ENCODE measurements around the gene FAM168A. TPM values are rescaled to one million over a fixed set of nuclear protein-coding genes. Genes with fewer than 3 reads are reported as not detected.
A peak's percentile ranks its signal among the peaks of the same experiment; 100 is the strongest.

The FAM168A gene
- total RNA-seq, 1 experiment from 2014 or later: 5.0 TPM

DNA sequence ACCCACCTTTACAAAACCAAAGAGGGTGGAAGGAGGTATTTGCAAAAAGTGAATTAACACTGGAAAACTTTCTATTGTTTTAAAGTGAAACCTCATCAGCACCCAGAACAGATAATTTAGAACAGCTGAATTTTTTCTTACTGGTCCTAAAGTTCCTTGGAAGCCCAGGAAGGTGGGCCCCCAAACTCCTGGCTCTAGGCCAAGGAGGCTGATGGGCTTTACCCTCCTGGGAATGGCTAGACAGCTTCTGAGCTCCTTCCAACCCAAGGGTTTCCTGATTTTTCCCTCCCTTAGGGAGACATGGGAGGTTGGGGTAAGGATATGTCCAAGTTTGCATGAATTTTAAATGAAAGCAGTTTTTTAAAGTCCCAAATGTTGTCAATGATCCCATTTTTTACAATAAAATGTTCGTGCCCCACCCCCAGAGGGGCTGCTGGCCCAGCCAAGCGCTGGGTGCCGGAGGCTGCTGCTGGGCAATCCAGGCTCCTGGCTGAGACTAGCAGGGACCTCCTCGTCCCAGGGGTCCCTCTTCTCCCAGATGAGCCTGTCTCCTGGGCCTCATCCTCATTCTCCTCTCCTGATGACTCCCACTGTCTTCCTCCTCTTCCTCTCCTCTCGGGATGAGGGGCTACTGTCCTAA is 193.3 kb downstream of the FAM168A start:
- DNase-seq (ENCODE audit: extremely low read depth, low read depth): no peak

DNA sequence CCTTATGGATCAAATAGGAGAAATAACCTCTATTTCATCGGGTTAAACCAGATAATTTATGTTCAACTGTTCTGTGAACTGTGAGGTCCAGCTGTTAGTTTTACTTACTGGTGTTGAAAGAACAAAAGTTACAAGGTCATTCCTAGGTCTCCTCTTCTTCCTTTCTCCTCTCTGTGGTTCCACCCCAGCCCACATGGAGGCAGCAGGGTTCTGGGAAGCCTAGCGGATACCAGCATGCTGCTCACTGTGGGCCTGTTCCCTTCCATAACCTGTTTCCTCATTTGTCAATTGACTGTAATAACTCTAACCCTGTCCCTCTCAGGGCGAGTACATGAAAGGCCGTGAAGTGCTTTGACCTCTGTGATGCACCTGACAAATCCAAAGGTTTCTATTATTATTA is 193.9 kb downstream of the FAM168A start:
- DNase-seq (ENCODE audit: extremely low read depth, low read depth): peak; percentile 30

DNA sequence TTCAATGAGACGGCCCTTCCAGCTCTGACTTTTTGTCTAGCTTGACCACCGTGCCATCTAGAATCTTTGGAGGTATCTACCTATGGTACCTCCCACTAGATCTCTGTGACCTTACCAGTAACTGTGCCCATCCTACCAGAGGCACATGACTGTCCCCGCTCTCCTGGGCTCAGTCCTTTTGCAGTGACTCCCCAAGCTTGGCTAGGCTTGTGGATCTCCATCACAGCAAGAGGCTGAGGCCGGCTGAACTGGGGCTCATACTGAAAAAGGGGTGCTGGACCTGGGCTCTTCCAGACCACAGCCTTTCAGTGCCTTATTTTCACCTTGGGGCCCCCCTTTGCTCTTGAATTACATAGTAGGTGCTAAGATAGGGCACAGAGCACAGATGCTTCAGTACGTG is 194.4 kb downstream of the FAM168A start:
- DNase-seq (ENCODE audit: extremely low read depth, low read depth): no peak

DNA sequence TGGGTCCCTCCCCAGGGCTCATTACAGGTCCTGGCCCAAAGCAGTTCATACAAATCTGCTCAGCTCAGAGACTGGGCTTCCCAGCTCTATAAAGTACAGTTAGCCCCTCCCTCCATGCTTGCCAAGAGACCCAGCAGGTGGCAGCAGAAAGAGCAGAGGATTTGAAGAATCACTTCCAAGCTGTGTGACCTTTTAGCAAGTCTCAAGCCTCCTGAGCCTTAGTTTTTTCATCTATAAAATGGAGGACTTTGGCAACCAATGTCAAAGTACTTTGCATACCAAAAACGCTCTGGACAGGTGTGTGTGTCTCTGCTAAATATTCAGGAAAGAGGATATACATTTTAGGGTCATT is 195.1 kb downstream of the FAM168A start:
- peak; percentile 8 for DNase-seq (ENCODE audit: extremely low read depth, low read depth)

- no peak for DNase-seq (ENCODE audit: extremely low read depth, low read depth)
Measured at GRCh38 chr11:73401924-73402833, 195.7 kb downstream of the FAM168A start.

- no peak for DNase-seq (ENCODE audit: extremely low read depth, low read depth)
Measured at GRCh38 chr11:73401217-73401923, 196.5 kb downstream of the FAM168A start.

GRCh38 chr11:73400293-73400692 is 197.6 kb downstream of the FAM168A start:
- DNase-seq (ENCODE audit: extremely low read depth, low read depth): no peak

DNA sequence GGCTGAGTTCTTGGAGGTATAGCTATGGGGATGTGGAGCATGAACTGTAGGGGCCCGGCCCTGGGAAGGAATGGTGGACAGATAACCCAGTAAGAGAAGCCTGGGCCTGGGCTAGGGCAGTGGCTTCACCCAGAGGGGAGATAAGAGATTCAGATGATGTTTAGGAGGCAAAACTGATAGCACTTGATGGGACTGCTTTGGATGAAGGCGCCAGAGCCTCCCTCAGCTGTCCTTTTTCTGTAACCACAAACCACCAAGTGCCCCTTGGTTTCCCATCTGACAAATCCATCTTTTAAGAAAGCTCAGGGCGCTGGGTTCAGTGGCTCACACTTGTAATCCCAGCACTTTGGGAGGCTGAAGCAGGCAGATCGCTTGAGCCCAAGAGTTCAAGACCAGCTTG is 198.3 kb downstream of the FAM168A start:
- no peak for DNase-seq (ENCODE audit: extremely low read depth, low read depth)

DNA sequence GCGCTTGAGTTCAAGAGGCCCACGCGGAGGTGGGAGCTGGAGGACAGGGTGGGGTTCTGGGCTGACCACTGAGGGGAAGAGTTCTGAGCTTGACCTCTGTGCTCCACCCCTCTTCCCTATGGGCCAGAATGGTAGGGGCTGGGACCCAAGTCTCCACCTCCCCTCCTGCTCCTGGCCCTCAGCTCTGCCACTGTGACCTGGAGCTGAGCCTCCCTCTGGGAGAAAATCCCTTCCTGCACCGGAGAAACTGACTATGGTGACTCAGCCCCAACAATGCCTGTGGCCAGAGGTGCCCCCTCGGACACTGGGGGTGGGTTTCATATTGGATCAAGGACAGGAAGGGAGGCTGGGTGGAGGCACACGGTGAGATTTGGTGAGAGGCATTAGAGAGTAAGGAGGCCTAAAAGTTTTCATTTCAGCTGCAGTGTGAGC is 198.7 kb downstream of the FAM168A start:
- no peak for DNase-seq (ENCODE audit: extremely low read depth, low read depth)

- DNase-seq (ENCODE audit: extremely low read depth, low read depth): no peak
Measured at GRCh38 chr11:73398721-73399120, 199.2 kb downstream of the FAM168A start.

DNA sequence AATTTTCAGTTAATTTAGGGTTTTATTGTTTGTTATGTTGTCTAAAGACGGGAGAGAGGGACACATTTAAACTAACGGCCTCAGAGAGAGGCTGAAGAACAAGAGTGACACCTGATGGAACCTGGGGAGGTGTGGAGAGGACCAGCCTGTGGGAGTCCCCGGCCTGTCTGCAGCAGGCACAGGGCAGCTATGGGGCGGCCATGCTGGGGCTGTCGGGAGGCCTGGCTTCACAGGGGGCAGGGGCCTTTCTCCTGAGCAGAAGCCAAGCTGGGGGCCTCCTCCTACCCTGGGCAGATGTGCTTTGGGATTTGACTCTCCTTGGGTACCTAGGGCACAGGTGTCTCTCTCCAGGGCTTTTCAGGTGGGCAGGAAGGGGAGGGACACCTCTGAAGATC is 199.8 kb downstream of the FAM168A start:
- no peak for DNase-seq (ENCODE audit: extremely low read depth, low read depth)

DNA sequence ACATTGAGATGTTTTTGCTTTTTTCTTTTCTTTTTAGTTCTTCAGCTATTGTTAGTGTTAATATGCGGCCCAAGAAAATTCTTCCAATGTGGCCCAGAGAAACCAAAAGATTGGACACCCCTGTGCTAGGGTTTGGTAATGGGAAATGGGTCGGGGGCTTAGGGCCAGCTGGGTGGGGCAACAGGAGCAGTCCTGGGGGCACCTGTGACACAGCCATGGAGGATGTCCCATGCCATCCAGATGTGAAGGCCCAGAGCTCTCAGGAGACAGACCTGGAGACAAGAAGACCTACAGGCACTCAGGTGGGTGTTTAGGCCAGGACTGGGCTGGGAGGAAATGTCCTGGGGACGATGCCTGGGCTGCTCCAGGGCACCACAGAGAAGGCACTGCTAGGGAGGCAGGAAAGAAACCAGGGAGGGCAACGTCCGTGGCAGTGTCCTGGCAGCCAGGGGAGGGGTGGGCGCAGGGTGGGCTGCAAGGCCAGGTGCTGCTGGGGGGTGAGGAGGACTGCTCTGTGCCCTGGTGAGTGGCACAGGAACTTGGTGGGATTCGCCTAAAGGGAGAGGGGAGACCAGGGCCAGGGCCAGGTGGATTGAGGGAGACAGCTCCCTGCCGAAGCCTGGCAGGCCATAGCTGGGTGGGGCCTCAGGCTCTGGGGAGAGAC is 200.3 kb downstream of the FAM168A start:
- no peak for DNase-seq (ENCODE audit: extremely low read depth, low read depth)

- DNase-seq (ENCODE audit: extremely low read depth, low read depth): no peak
Measured at GRCh38 chr11:73396985-73397384, 200.9 kb downstream of the FAM168A start.

DNA sequence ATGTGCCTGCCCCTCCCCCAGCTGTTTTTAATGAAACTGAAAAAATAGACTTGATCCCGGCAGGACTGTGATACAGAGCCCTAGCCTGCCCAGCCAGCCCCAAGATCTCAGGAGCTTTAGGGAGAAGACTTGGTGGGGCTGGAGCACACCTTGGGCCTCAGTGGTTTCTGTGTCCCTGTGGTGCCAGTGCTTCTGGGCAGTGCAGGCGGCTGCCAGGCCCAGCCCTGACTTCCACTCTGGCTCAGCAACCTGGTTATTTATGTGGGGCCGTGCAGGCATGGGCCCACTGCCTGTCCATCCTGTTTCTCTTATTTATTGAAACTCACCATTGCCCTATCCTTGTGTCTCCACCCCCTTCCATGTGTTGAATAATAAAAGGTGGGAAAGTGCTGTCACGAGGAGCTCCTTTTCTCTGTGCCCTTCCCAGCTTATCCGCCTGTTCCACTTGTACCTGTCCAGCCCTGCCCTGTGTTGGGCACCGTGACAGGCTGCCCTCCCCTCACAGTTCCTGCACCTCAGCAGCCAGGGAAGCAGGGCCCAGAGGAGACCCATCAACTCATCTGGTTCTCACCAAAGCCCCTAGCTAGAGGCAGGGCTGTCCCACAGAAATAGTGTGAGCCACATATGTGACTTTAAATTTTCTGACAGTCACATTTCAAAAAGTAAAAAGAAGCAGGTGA is 201.5 kb downstream of the FAM168A start:
- no peak for DNase-seq (ENCODE audit: extremely low read depth, low read depth)

- no peak for DNase-seq (ENCODE audit: extremely low read depth, low read depth)
Measured at GRCh38 chr11:73395297-73396208, 202.4 kb downstream of the FAM168A start.

DNA sequence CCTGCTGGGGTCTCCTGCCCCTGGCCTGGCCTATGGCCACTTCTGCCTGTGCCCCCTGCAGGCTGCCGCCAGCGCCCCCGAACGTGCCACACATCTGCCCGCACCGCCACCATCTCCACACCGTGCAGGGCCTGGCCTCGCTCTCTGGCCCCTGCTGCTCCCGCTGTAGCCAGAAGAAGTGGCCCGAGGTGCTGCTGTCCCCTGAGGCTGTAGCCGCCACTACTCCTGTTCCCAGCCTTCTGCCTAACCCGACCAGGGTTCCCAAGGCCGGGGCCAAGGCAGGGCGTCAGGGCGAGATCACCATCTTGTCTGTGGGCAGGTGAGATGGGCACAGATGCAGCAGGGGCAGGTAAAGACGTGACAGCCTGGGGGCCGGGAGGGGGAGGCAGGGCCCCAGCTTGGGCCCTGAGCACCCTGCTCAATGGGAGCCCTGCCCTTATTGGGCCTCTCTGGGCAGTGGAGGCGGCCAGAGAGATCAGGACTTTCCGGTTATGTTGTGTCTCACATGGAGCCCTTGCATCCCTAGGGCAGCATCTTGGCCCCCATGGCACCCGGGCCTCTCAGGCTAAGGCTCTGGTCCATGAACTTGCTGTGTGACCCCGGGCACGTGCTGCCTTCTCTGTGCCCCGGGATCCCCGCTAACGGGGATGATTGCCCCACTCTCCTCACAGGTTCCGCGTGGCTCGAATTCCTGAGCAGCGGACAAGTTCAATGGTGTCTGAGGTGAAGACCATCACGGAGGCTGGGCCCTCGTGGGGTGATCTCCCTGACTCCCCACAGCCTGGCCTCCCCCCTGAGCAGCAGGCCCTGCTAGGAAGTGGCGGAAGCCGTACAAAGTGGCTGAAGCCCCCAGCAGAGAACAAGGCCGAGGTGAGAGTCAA is 203.3 kb downstream of the FAM168A start:
- no peak for DNase-seq (ENCODE audit: extremely low read depth, low read depth)

- peak; percentile 62 for DNase-seq (ENCODE audit: extremely low read depth, low read depth)
Measured at GRCh38 chr11:73393479-73394415, 204.2 kb downstream of the FAM168A start.

All from NCI-H460 (cell line).